VCaP (cell line): ENCODE results near the gene CRISPLD2.
"Not testable (repeated sequence)": the region's sequence is repeated elsewhere in the genome, so short reads cannot be mapped to it uniquely, and the experiment has no call there.

ENCODE experiments used
- H3K27ac ChIP-seq: fragments of 450-650 bp; 2 replicates; pipeline ENCODE4 v1.5.1; 2017
- TF ChIP-seq, protein P1 (sequence below): fragments of 450-650 bp; conservative IDR thresholded peaks from 2 replicates; pipeline ENCODE4 v1.5.1; 2017; ENCODE audit warnings: mild to moderate bottlenecking, moderate library complexity

Gene CRISPLD2

DNA sequence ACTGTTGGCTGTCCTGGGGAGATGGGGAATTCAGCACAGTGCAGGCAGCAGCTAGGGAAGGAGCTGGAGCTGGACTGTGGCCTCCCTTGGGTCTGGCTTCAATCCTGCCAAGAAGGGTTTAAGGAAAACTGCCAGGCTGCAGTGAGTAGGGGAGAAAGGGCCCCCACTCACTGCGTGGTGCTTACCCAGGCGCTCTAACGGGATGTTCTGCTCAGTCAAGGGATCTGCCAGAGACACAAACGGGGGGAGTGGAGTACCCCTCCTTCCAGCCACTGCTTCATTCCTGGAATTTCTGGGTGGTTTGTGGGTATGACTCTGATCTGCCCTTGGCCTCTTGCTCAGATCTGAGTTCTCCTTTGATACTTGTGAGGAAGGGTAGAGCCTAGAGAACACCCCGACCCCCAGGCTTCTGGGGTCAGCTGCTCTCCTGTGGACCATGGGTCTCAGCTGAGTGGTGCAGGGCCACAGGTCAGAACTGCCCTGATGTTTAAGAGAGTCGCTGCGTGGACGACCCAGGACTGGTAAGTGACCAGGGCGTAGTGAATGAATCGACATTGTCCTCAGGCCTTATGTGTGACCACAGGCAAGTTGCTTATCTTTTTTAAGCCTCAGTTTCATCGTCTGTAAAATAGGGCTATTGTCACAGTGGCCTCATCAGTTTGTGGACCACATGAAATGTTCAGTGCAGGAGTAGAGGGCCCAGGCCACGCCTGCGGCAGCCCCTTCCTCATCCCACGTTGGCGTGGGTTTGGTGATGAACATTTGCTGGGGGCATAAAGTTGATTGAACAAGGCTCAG is 9.6 kb downstream of the CRISPLD2 start:
- no peak overlapping the region for H3K27ac ChIP-seq
- TF ChIP-seq, protein P1, sequence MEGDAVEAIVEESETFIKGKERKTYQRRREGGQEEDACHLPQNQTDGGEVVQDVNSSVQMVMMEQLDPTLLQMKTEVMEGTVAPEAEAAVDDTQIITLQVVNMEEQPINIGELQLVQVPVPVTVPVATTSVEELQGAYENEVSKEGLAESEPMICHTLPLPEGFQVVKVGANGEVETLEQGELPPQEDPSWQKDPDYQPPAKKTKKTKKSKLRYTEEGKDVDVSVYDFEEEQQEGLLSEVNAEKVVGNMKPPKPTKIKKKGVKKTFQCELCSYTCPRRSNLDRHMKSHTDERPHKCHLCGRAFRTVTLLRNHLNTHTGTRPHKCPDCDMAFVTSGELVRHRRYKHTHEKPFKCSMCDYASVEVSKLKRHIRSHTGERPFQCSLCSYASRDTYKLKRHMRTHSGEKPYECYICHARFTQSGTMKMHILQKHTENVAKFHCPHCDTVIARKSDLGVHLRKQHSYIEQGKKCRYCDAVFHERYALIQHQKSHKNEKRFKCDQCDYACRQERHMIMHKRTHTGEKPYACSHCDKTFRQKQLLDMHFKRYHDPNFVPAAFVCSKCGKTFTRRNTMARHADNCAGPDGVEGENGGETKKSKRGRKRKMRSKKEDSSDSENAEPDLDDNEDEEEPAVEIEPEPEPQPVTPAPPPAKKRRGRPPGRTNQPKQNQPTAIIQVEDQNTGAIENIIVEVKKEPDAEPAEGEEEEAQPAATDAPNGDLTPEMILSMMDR, result no peak

DNA sequence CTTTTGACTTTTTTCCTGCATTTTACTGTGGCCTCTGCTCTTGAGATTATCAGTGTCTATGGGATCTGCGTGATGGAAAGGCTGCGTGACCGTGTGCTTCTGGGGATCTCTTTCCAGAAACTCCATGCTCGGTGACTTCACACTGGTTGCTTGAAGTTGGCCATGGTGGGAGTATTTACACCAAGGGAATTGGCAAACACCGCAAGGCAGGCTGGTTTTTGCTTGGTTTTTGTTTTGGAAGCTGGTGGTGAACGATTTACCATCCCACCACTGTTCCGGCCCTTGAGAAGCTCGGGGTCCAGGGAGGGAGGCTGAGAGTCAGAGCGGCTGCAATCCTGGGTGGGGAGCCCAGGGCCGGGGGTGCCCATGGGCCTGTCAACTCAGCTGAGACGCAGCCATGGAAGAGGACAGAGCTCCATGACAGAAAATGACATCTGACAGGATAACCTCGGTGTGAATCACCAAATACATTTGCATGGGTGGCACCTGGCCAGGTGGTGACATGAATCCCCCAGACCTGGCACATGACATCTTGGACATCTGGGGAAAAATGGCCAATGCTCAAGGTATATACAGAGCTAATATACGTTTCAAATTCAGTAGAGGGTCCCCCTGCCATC is 11.1 kb downstream of the CRISPLD2 start:
- no peak overlapping the region for H3K27ac ChIP-seq
- TF ChIP-seq, protein P1, result no peak

DNA sequence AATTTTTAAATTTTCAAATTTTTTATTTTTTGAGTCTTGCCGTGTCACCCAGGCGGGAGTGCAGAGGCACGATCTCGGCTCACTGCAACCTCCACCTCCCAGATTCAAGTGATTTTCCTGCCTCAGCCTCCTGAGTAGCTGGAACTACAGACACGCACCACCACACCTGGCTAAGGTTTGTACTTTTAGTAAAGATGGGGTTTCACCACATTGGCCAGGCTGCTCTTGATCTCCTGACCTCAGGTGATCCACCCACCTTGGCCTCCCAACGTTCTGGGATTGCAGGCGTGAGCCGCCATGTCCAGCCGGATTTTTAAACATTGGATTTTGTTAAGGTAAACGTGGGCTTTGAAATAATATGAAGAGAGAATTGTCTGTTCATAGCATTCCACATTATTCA is 11.9 kb downstream of the CRISPLD2 start:
- H3K27ac ChIP-seq, result not testable (repeated sequence)

DNA sequence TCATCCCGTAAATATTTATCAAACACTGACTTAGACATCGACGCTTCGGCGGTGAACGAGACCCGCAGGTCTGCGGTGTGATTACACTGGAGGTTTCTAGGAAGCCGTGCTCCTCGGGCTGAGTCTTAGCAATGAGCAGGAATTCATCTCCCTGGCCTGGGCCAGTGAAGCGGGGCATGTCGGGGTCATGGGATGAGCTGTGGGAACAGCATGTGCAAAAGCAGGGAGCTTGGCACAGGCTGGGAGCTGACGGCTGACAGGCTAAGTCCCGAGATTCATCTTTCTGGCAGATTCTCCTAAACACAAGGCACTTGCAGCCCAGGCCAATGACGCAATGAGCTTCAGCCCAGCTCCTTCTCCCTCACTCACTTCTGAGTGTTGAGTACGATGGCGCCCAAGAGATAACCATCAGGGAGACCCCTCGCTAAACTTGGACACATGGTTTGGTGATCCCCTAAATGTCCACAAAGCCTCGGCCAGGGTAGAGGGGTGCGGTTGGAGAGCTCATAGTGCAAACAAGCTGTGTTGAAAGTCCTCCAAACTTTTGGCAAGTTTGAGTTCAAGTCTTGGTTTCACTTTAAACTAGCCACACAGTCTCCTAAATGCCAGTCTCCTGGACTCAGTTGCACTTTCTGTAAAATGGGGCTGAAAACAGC is 12.8 kb downstream of the CRISPLD2 start:
- H3K27ac ChIP-seq, result no peak overlapping the region
- TF ChIP-seq, protein P1, result no peak

DNA sequence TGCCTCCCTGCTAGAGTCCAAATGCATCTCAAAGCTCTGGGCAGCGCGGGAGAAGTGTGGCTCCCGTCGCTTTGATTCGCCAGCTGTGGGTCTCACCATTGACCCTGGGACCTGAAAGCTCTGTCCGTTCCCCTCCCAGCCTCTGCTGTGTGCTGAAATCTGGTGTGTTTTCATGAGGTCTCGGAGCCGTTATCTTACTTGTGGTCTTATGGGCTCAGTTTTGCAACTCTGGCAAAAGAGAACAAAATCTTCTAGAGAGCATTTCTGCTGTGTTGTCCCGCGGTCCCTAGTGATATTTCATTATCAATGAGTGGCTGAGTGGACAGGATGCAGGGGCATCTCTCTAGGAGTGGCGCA is 13.3 kb downstream of the CRISPLD2 start:
- H3K27ac ChIP-seq, result no peak overlapping the region
- TF ChIP-seq, protein P1, result no peak

DNA sequence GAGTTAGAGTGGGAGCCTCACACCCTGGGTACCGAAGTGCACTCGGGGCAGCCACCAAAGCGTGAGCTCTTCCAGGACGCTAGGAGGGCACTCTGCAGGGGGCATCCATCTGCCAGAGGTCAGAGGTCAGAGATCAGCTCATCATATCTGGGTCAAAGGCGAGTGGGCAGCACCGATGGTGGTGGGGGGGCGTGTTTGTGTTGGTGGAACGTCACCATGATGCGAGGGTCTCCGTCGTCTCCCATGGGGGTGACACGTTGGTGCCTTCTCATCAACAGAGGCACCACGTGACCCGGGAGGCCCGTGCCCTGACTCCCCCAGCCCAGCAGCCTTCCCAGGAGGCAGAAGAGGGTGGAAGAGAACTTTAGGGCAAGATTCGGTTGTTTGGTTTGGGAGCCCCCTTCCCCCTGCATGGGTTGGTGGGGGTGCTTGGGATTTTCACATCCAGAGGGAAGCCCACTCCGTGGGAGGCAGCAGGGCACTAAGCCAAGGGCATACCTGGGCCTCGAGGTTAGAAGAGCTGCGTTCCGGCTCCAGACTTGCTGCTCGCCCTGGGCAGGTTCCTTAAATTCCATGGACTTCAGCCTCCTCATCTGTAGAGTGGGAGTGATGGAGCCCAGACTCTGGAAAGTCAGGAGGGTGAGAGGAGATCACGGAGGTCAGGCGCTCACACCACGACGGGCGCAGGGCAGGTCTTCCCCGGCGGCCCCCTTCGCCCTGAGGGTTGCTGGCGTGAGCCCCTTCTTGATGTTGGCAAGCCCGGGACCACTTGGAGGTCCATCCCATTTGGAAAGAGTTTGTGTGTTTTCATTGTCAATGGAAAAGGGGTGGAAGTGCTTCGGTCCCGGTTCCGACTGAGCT is 14.0 kb downstream of the CRISPLD2 start:
- no peak overlapping the region for H3K27ac ChIP-seq
- TF ChIP-seq, protein P1, result no peak

- TF ChIP-seq, protein P1, result no peak
- no peak overlapping the region for H3K27ac ChIP-seq
Observed at GRCh38 chr16:84834403-84834772, 14.6 kb downstream of the CRISPLD2 start.
